Measurements from ENCODE around the gene EPB41L5. TPM values are rescaled to one million over a fixed set of nuclear protein-coding genes. Genes with fewer than 3 reads are reported as not detected.

The EPB41L5 gene
- total and polyA plus RNA-seq, 9 of the 15 experiments (the other 6 are each of a cell fraction or from before 2014, with no cell fraction given), result 2.3 to 14.1 (median 8.2) TPM

- TF ChIP-seq ATF3 (IDR thresholded peaks at IDR 0.05) (no peak), ATF3 (CRISPR knock-in tag; conservative IDR thresholded peaks at IDR 0.05) (no peak), TCF15 (CRISPR knock-in tag; IDR thresholded peaks at IDR 0.05) (no peak), RUNX1 (IDR thresholded peaks at IDR 0.05; ENCODE audit: low read depth) (no peak)
- TF ChIP-seq, protein P1, sequence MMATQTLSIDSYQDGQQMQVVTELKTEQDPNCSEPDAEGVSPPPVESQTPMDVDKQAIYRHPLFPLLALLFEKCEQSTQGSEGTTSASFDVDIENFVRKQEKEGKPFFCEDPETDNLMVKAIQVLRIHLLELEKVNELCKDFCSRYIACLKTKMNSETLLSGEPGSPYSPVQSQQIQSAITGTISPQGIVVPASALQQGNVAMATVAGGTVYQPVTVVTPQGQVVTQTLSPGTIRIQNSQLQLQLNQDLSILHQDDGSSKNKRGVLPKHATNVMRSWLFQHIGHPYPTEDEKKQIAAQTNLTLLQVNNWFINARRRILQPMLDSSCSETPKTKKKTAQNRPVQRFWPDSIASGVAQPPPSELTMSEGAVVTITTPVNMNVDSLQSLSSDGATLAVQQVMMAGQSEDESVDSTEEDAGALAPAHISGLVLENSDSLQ (IDR thresholded peaks at IDR 0.05), result no peak
Measured at GRCh38 chr2:120204417-120204816, 191.5 kb downstream of the EPB41L5 start (continued).

DNA sequence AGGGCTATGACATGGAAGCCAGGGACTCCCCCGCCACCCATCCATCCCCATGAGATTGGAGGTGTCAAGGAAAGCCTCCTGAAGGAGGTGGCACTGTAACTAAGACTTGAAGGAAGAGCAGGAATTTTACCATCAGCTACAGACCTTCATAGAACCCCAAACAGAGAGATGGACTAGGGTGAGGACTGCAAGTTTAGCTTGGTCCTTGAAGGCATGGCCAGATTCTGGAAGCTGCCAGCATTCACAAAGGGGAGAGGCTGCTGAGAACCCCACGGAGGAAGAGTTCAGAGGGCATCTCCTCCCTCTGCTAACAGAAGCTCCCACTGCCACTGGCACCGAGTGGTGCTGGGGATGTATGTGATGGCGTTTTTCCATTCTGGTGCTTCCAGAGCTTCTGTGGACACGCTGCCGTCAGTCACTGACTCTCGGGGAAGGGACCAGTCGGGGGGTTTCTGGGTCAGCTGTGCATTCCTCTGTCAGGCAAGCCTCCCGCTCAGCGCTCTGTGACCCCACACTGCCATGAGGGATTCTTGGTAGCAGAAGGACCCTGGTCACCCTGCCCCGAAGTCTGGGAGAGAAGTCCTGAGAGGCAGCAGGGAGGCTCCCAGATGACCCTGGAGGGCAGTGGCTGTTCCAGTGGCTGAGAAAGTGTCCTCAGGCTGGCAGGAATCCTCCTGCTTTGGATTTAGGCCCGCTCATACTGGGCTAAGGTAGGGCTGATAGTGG, 192.2 kb downstream of the EPB41L5 start:
- no TSS peak for BruUV-seq (replicated peaks)
- DNase-seq (ENCODE audit: extremely low read depth in 1 of 4, low spot score in 3 of 4) (no peak), FAIRE-seq (no peak), ATAC-seq (no peak)
- no peak for TF ChIP-seq KAT2B (IDR thresholded peaks at IDR 0.05; ENCODE audit: low read depth, low read length)
- no peak for TF ChIP-seq ZNF561 (CRISPR knock-in tag; conservative IDR thresholded peaks at IDR 0.05)
- no peak for TF ChIP-seq MED1 (CRISPR knock-in tag; IDR thresholded peaks at IDR 0.05; ENCODE audit: borderline replicate concordance)
- no peak for TF ChIP-seq SMARCB1 (IDR thresholded peaks at IDR 0.05; ENCODE audit: insufficient read length, low read depth)
- Histone ChIP-seq H3K9me3 (replicated peaks; ENCODE audit: control insufficient read depth, insufficient read depth, low read depth, low read length) (no peaks in the 10 kb centered on the region), H3K27ac (ENCODE audit: extremely low read depth, low read depth, low read length) (no peak overlapping the region), H3K27me3 (ENCODE audit: control insufficient read depth in 2 of 2, insufficient read depth in 2 of 2, low read length in 2 of 2) (peaks cover 3 to 23% of the 10 kb centered on the region in 2 experiments; a peak in 4 of 5 replicates), H3K9me1 (ENCODE audit: control insufficient read depth, insufficient read depth, low read length) (no peaks in the 10 kb centered on the region), H3K36me3 (ENCODE audit: control insufficient read depth, insufficient read depth, low read length) (no peaks in the 10 kb centered on the region), H3K4me1 (replicated peaks in 1 of 2; ENCODE audit: control insufficient read depth in 2 of 2, insufficient read depth in 2 of 2, low read length in 2 of 2) (peaks cover 0 to 9% of the 10 kb centered on the region in 2 experiments; a peak in 2 of 5 replicates), H3K4me3 (no peak overlapping the region), H3K79me2 (ENCODE audit: control insufficient read depth, insufficient read depth, low read length) (no peaks in the 10 kb centered on the region), H3K4me2 (ENCODE audit: insufficient read depth, low read length) (no peak overlapping the region), H3K9ac (ENCODE audit: insufficient read depth in 1 of 2, low read depth in 2 of 2, low read length in 2 of 2) (no peak overlapping the region), H2AFZ (ENCODE audit: low read depth, low read length) (no peak overlapping the region), H4K20me1 (replicated peaks; ENCODE audit: control insufficient read depth, insufficient read depth, low read length) (0 out of 2 replicates have a peak, but pooled peaks cover 5% of the 10 kb centered on the region)
- POLR2A ChIA-PET, result interaction anchor here (1.9 kb wide), 1 partner anchor 10 kb away, joined by 6 read pairs; no protein-coding TSS in a partner anchor
- intact Hi-C loops (cut with micrococcal nuclease) (no loop called here), in situ Hi-C loops (cut with MboI) (no loop called here)
- CTCF ChIA-PET (ENCODE audit: low intra/inter-chr PET ratio), result no interaction called here
- WGBS (ENCODE audit: insufficient coverage, low coverage, missing lambda C conversion rate), result 9% methylated on average over 10 of the region's 12 CpGs
